GM18505 (cell line): ENCODE data around the gene FAM219A.

Experiments
- ATAC-seq: cut with Tn5 transposase; IDR thresholded peaks from one replicate; pipeline ENCODE4 v1.9.1; 2021; ENCODE audit not compliant: unreplicated experiment
- POLR2A ChIP-seq: IDR thresholded peaks from 4 replicates; pipeline ENCODE4 v1.6.1; 2011; ENCODE audit warnings: borderline replicate concordance; ENCODE audit not compliant: insufficient read depth, insufficient read length; ENCODE audit errors: extremely low read depth

FAM219A gene

DNA sequence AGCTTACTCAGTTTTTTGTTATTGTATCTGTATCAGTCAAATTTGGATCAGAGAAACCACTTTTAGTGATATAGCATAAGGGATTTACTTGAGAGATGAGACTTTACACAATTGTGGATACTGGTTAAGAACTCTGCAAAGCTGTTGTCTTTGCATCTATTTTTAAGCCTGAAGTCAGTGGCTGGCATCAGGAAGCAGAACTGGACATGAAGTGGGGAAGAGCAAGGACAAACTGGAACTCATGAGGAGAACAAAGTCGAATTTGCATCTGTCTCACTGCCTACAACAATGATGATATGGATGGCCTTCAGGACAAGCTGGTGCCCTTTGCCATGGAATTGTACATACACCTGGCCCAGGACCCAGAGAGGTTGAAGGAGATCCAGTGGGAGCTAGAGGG, 65.9 kb downstream of the FAM219A start:
- no peak for TF ChIP-seq POLR2A
- ATAC-seq = no peak

DNA sequence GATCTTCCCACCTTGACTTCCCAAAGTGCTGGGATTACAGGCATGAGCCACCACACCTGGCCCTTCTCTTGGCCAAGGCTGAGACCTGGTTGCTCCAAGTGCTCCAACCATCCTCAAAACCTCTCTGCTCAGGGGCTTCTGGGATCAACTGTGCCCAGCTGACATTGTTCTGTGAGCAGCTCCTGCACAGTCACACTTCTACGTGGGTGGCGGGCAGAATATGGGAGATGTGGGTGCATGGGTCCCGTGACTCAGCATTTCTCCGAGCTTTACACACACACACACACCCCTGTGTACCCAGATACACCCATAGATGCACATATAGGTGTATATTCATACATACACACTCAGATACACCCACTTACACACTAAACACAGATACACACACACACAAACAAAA, 71.1 kb downstream of the FAM219A start:
- no peak for TF ChIP-seq POLR2A
- no peak for ATAC-seq

DNA sequence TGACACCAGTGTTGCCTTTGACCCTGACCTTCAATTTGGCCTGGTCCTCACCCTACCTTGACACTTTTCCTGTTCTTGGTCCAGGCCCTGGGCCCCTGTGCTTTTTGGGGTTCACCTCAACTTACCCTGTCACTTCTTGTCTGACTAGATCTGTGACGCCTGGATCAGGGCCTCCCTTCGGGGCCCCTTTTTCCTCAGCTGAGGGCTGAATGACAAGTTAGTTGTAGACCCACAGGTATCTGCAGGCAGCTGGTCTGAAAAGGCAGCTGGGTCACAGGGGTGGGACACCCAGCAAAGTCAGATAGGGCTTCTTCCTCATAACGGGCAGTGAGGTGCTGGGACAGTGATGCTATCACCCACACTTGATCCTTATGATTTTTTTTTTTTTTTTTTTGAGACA, 71.7 kb downstream of the FAM219A start:
- ATAC-seq = no peak
- no peak for TF ChIP-seq POLR2A

DNA sequence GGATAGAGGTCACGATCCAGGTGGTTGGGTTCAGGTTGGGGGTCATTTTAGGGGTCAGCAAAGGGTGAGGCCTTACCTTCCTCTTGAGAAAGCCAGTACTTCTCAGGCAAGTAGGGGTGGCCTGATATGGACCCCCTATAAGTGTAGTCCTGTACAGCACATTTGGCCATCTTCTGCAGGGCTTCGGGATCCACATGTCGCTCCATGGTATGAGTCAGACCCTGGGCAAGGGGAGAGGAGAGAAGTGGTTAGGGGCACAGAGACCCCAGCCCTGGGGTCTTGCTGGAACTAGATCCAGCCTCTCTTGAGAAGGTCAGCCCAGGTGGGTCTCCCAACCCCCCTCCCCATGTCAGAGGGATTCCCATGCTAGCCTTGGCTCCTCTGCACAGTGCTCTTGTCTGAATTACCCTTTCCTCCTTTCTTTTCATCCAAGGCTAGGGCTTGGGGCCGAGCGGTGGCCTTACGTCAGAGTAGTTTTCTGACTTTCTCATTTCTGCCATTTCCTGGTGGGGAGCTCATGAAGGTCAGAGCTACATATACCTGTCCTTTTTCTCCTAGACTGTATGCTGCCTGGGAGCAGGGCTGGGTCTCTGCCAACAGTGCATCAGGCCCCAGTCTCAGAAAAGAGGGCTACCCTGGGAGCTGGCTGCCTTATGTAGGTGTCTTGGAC, 72.7 kb downstream of the FAM219A start:
- TF ChIP-seq POLR2A = no peak
- no peak for ATAC-seq

DNA sequence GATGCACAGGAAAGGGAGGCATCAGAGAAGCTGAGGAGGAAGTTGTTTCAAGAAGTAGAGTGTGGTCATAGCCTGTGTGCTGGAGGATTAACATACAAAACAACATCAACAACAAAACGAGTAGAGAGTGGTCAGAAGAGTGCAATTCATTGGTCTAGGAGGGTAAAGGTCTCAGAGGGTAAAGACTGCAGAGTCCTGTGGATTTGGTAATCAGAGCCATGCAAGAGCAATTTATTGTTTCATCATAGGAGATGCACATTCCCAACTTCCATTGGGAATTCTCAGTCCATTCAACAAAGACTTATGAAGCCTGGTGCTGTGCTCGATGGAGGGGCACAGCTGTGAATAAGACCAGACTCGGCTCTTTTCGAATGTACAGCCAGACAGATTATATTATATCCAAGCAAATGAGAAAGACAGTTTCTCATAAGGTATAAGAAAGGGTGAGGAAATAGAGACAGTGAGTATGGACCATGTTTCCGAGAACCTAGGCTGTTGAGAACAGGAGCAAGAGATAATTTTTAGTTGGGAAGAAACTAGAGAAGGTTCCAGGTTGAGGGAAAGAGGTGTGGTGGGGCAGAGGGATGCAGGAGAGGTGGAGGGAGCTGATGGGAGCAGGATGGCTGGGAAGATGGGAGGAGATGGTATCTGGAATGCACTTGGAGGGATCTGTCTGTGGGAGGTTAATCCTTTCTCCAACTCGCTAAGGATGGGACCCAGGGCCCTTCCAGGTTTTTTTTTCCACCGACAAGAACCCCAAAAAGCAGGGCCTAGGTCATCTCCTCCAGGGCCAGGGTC, 73.8 kb downstream of the FAM219A start:
- no peak for TF ChIP-seq POLR2A

DNA sequence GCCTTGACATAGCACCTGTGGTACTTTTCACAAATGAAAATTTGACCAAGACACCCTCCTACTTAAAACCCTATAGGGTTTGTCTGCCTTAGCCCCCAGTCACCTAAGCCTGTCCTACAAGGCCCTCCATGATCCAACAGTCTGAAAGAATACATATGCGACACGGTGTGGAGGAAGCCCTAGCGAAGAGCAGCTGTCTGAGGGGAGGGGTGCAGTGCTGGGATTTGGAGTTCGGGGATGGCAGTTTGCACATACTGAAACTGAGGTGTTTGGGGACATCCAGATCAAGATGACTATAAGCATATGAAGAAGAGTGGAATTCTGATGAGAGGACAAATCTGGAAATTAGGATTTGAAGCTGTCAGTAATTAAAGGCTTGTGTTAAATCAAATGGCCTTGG, 74.5 kb downstream of the FAM219A start:
- TF ChIP-seq POLR2A = no peak
- ATAC-seq = no peak

More for the DNA sequence above, 73.8 kb downstream of the FAM219A start:
- no peak for ATAC-seq

DNA sequence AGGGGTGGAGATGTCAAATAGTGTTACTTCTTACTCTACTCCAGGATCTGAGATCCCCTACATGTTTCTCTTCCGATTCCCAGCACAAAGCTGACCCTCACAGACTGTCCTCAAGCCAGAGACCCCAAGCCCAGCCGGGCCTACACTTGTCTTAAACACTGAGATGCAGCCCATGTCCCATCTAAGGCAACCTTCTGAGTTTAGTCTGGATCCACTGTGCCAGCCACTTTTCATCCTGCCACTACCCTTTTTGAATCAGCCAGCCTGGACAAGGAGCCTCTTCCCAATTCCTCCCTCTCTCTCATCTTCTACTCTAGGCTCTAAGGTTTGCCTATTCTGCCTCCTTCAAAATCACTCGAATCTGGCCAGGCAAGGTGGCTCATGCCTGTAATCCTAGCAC, 75.5 kb downstream of the FAM219A start:
- no peak for TF ChIP-seq POLR2A
- no peak for ATAC-seq

DNA sequence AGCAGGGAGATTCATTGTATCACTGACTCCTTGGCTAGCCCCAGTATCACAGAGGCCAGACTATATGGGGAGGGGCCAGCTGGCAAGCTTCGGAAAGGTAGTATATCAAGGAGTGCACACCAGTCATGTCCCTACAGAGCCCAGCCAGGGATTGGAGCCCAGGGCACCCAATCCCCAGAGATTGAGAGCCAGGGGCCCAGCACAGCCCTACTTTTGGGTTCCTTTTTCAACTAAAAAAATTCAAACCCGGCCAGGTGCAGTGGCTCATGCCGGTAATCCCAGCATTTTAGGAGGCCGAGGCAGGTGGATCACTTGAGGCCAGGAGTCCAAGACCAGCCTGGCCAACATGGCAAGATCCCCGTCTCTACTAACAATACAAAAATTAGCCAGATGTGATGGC, 76.3 kb downstream of the FAM219A start:
- no peak for ATAC-seq

DNA sequence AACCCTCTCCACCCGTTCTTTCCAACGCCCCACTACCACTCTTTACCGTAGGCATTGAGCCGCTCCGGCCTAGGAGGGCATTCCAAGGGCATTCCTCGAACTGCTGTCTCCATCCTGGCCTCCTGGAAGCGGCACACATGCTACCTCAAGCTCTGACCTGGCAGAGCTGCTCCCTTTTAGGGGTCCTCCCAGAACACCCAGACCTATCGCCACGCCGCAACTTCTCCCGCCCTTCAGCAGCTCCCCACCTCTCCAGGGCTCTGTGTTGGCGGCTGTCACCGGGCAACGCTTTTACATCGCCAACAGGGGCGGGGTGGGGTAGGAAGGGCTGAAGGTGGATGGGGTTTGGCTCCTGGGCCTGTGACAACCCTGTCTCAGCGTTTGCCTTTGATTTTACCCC, 77.0 kb downstream of the FAM219A start:
- no peak for ATAC-seq
- no peak for TF ChIP-seq POLR2A

More for the DNA sequence above, 76.3 kb downstream of the FAM219A start:
- TF ChIP-seq POLR2A = no peak

DNA sequence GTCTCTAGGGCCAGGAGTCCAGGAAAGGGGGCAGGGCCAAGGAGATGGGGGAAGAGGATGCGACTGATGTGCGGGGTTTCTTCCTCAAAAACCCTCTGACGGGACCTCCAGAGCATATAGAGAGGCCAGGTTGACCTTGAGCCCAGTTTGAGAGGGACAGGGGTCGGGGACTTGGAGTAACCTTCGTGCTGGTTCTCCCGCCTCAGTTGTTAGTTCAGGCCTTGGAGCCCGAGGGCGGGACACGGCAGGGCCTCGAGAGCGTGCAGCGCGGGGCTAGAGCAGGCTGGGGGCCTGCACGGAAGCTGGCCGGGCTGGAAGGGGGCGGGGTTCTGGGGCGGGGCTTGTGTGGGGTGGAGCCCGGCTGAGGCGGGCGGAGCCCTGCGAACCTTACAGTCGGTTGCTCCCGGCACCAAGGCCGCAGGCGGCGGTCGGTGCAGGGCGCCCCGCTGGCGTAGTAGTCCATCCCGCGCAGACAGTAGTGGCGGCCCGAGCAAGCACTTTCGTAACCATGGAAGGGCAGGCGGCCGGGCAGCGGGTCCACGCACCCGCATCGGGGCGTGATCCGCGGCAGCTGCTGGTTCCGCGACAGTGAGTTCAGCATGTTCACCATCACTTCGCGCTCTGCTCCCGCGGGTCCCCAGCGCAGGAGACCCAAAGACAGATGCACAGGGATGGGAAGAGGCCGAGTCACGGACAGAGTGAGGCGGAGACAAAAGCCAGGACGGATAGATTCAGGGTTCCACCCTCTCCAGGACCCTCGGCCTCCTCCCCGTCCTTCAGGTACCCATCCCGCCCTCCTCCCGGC, 77.7 kb downstream of the FAM219A start:
- ATAC-seq = peak; percentile 32
- TF ChIP-seq POLR2A = no peak

DNA sequence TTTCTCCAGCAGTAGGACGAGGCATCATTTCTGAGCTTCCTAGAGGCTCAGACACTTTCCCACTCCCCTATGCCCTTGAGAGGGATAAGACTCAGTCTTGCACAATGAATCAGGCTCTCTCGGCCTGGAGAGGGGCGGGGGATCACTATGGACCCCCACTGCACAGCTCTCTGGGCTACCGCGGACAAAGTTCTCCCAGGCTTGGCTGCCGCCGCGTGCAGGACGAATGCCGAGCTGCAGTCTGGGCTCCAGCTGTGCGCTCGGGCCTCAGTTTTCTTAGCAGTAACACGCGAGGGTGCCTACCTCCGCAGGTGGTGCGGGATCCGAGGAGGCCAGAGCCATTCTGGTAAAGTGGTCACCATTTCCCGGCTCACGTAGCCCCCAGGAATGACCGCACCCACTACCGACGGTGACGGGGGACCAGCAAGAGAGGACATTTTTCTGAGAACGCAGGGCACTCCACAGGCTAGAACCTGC, 78.3 kb downstream of the FAM219A start:
- no peak for TF ChIP-seq POLR2A
- no peak for ATAC-seq

DNA sequence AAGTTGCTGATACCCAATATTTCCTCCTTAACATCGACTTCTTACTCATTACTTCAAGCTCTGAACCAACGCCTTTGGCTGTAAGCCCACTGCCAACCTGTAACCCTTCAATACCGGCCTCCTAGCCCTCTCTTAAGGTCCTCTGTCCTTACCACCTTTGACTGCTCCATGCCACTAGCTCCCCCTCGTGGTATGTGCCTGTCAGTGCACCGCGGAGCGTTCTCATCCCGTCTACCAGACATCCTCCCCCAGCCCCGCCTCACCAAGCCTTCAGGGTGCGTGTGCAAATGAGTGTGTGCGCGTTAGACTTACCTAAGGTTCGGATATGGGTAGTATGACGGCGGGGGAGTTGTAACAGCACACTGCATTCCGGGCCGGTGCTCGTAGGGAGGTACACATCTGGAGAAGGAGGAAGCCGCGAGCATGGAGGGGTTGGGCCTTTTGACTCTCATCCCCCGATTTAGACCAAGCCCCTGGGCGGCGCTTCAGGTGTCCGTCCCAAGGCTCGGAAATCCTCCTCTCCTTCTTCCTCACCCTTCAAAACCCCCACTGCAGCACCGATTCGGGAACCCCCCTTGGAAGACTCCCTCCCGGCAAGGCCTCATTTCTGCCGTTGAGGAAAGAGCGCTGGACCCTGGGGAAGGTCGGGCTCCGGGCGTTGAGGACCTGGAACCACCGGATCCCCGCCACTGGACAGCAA, 78.9 kb downstream of the FAM219A start:
- no peak for ATAC-seq
- no peak for TF ChIP-seq POLR2A
